NCI-H2196 treated with DMSO at 0.1 percent for 48 hours (cell line): ENCODE results near the gene OCLN.
"Not testable (repeated sequence)": the region's sequence is repeated elsewhere in the genome, so short reads cannot be mapped to it uniquely, and the experiment has no call there.

Experiments
- DNase-seq: peaks from one replicate; lab custom pipeline; 2025; ENCODE audit not compliant: unreplicated experiment; lab: John Stamatoyannopoulos, UW

Gene OCLN

DNA sequence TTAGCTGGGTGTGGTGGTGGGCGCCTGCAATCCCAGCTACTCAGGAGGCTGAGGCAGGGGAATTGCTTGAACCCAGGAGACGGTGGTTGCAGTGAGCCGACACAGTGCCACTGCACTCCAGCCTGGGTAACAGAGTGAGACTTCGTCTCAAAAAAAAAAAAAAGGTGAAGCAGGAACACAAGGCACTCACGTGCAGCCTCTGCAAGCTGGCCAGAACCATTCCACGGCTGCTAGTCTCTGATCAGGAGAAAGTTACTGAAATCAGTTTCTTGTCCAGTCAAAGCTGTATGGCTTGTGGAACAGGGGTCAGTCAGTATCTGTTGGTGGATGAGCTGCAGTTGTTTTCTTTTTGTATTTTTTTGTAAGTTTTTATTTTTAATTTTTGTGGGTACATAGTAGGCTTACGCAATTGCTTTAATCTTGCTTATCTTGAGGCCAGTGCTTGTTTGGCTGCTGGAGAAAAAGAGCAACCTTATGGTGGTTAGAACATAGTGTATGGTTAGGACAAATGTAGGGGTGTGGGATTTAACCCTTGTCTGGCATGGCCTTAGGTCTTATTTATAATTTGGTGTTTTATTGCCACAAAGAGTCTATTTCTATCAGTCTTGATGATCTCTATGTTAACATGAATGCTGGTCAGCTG, 34.7 kb downstream of the OCLN start:
- no peak for DNase-seq

DNA sequence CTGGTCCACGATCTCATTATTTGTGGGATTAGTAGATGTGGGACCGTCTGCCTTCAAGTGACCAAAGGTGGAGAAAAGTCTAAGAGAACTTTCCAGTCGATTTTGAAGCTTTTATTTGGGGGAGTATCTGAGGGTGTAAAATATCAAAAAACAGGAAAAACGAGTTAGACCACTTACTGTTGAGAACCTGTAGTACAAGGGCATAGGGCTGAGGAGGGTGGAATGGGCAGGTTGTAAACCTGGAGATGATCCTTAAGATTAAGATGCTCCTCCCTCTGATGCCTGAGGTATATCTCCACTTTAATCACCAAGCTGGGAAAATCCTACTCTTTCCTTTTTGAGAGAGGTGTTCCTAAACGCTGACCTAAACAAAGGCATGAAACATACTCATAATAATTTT, 35.4 kb downstream of the OCLN start:
- no peak for DNase-seq

DNA sequence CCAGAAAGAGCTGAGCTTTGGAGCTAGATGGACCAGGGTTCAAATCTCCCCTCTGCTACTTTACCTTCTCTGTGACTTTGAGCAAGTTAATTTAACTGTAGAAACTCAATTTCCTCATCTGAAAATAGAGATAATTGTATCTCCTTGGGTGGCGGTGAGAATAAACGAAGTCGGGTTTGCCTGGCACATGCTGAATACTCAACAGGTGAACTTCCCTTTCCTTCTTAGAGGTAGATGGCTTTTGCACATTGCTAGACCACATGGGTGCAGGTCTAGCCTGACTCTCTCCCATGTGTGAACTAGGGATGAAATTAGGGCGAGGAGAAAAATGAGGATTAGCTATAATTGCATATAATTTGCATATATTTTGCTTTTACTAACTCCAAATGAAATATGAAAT, 36.0 kb downstream of the OCLN start:
- no peak for DNase-seq

- DNase-seq = no peak
Measured at GRCh38 chr5:69530561-69531405, 38.2 kb downstream of the OCLN start.

DNA sequence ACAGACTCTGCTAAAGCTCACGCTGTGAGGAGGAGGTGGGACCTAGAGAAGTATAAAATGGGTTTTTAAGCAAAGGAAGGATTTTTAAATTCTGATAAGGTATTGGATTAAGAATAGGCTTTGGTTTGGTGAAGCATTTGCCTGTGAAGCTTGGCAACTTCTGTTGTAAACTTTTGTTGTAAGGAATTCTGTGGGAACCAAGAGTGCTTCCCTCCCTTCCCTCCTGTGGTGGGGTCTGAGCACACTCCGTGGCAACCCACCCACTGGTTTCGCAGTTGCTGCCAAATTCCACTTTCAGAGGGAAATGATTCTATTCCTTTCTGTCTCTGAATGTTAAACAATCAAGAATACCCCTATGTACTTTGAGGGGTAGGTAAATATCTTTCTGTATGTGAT, 38.8 kb downstream of the OCLN start:
- DNase-seq = no peak

GRCh38 chr5:69537911-69538310, 45.3 kb downstream of the OCLN start:
- not testable (repeated sequence) for DNase-seq

- not testable (repeated sequence) for DNase-seq
Measured at GRCh38 chr5:69538735-69539134, 46.1 kb downstream of the OCLN start.

DNA sequence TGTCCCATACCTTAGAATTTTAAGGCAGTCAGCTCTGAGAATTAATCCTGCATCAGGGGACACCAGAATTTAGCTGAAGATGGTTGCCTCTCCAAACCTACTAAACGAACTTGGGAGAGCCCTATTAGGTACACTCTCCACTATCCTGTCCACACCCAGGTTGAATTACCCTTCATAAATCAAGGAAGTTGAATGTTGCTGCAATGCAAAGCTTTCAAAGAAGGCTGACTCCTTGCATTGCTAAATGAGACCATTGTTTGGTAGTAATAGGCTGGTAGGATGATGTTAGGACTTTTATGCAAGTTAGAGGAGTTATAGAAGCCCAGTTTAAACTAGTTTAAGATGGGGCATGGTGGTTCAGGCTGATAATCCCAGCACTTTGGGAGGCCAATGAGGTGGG, 48.8 kb downstream of the OCLN start:
- not testable (repeated sequence) for DNase-seq

DNA sequence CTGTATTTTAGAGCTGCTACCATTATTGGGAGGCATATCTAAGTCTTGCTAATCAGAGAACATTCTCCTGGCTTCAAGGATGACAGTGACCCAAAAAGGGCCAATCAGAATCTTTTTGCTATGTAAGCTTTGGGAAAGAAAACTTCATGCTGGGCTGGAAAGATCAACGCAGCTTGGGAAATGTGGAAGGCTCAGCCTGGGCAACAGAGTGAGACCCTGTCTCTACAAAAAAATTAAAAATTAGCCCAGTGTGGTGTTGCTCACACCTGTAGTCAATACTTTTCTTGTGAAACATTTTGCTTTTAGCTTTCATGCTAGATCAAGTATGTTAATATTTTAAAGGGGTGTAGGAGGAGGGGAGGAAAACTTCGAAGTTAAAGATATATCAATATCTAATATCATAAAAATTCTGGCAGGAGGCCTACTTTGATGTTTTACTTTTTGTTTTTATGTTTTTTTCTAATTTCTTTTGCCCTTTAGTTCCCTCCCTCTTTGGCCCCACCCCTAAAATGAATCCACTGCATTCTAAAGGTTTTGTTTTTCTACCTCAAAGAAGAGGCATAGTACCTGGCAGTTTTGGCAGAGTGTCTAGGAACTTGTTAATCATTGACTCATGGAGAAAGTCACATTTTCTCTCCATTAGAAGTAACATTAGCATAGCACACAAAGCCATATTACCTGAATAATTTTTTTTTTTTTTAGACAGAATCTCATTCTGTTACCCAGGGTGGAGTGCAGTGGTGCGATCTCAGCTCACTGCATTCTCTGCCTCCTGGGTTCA, 50.4 kb downstream of the OCLN start:
- not testable (repeated sequence) for DNase-seq

DNA sequence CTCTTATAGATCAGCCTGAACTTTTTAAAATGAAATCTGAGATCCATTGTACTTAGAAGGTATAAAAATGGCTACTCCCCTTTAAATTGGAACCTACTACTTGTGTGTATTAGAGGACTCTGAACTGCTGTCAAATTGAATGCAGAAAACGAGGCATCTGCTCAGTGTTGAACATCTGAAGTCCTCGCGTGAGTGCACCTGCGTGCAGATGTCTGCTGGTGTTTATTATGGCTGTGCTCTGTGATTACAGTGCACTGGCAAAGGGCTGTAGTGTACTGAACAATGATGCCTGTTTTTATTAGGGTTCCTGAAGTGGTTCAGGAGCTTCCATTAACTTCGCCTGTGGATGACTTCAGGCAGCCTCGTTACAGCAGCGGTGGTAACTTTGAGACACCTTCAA, 52.0 kb downstream of the OCLN start:
- DNase-seq = not testable (repeated sequence)

DNA sequence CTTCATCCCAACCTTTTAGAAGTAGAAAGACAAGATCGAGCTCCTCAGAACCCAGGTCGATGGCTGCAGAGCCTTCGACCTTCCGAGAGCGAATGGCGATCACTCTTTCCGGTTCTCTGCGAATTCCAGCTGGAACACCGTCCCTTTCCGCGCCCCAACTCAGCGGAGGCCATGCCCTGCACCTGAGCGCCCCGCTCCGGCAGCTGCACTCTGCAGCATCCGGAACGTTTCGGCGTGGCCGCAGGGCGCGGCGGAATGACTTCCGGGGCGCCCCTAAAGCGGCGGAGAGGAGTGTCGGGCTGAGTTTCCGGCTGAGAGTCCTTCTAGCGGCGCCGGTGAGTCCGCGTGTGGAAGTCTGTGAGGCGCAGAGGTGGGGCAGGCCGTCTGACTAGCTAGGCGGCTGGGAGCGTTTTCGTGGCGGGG, 67.3 kb downstream of the OCLN start, which contains the start of gene GTF2H2C:
Gene GTF2H2C (plus strand): TSS at position 284 of the 423 bp plus-strand sequence. CDS start 4,942 bp downstream, outside the sequence.
- not testable (repeated sequence) for DNase-seq

GRCh38 chr5:69560587-69561431, 68.2 kb downstream of the OCLN start:
- DNase-seq = not testable (repeated sequence)

DNA sequence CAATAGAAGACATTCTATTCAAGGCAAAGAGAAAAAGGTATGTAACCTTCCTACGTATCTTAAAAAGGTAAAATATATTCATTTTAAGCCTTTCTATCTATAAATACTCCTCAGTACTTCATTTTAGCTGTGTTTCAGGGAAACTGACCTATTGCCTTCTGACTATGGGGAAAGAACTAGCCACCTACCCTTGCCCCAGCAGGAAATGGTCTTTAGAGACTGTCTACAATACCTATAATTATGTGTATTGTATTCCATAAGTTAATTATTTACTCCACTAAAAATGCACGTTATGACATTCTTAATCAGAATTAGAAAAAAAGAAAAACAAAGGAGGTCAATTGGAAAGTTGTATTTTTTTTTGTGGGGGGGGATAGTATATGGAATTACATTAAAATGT, 73.6 kb downstream of the OCLN start:
- not testable (repeated sequence) for DNase-seq

GRCh38 chr5:69568072-69568471, 75.5 kb downstream of the OCLN start:
- not testable (repeated sequence) for DNase-seq

GRCh38 chr5:69583356-69583755, 90.8 kb downstream of the OCLN start:
- not testable (repeated sequence) for DNase-seq

- DNase-seq = not testable (repeated sequence)
Measured at GRCh38 chr5:69596114-69596840, 103.7 kb downstream of the OCLN start.

- not testable (repeated sequence) for DNase-seq
Measured at GRCh38 chr5:69601947-69602346, 109.4 kb downstream of the OCLN start.

GRCh38 chr5:69606839-69607238, 114.2 kb downstream of the OCLN start:
- not testable (repeated sequence) for DNase-seq
